Chondrocyte (in vitro differentiated cells): ENCODE data around the gene VPS35L. TPM values are rescaled to one million over a fixed set of nuclear protein-coding genes. Genes with fewer than 3 reads are reported as not detected.

ENCODE experiments used
- DNase-seq: peaks from one replicate; pipeline ENCODE4 v3.0.0; 2021; ENCODE audit warnings: mixed read lengths, low spot score
- H3K27ac Mint-ChIP-seq: one replicate; pipeline ENCODE4 v1.8.0; 2021; ENCODE audit warnings: mild to moderate bottlenecking, moderate library complexity, mixed read lengths; ENCODE audit not compliant: unreplicated experiment
- H3K27me3 Mint-ChIP-seq: 2 replicates; pipeline ENCODE4 v1.8.0; 2021; ENCODE audit warnings: low read depth, mixed read lengths
- H3K36me3 Mint-ChIP-seq: 2 replicates; pipeline ENCODE4 v1.8.0; 2021; ENCODE audit warnings: low read depth, mixed read lengths
- H3K4me1 Mint-ChIP-seq: 2 replicates; pipeline ENCODE4 v1.8.0; 2021; ENCODE audit warnings: low read depth, mild to moderate bottlenecking, mixed read lengths
- H3K4me3 Mint-ChIP-seq: one replicate; pipeline ENCODE4 v1.8.0; 2021; ENCODE audit warnings: mild to moderate bottlenecking, moderate library complexity, mixed read lengths; ENCODE audit not compliant: unreplicated experiment
- H3K9me3 Mint-ChIP-seq: 2 replicates; pipeline ENCODE4 v1.8.0; 2021; ENCODE audit warnings: low read depth, mixed read lengths
- CTCF ChIP-seq: fragments of 200-600 bp; sonication (generic); IDR thresholded peaks from 2 replicates; pipeline ENCODE4 v1.5.0; 2021; ENCODE audit warnings: antibody characterized with exemption, mild to moderate bottlenecking, moderate library complexity
- total RNA-seq: library from RNA; stranded (reverse); gene quantifications from 3 replicates; pipeline ENCODE4 v1.2.1, GENCODE V29; 2021

The VPS35L gene
- total RNA-seq, 1 donor from 2014 or later: 68.7 TPM

DNA sequence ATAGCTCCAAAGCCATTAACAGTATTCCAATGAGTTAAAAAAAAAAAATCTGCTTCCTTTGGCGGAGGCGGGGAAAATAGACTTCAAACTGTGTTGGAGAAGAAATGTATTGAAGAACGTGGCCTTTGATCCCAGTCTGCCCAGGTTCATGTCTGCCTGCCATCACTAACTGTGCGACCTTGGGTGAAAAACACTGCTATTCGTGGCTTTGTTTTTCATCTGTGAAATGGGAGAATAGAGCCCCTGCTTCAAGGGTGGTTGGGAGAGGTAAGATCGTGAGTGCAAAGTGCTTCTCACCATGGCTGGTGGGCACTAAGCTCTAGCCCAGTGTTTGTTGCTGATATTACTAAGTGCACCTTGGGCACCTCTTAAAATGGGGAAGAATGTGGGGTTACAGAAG lies 69.5 kb downstream of the VPS35L start:
- no peaks in the 10 kb centered on the region for H3K9me3 Mint-ChIP-seq
- H3K4me1 Mint-ChIP-seq: no peaks in the 10 kb centered on the region
- H3K4me3 Mint-ChIP-seq: no peak overlapping the region
- no peak for DNase-seq
- no peaks in the 10 kb centered on the region for H3K27me3 Mint-ChIP-seq
- no peak for TF ChIP-seq CTCF
- peaks cover 24% of the 10 kb centered on the region for H3K36me3 Mint-ChIP-seq
- no peak overlapping the region for H3K27ac Mint-ChIP-seq

DNA sequence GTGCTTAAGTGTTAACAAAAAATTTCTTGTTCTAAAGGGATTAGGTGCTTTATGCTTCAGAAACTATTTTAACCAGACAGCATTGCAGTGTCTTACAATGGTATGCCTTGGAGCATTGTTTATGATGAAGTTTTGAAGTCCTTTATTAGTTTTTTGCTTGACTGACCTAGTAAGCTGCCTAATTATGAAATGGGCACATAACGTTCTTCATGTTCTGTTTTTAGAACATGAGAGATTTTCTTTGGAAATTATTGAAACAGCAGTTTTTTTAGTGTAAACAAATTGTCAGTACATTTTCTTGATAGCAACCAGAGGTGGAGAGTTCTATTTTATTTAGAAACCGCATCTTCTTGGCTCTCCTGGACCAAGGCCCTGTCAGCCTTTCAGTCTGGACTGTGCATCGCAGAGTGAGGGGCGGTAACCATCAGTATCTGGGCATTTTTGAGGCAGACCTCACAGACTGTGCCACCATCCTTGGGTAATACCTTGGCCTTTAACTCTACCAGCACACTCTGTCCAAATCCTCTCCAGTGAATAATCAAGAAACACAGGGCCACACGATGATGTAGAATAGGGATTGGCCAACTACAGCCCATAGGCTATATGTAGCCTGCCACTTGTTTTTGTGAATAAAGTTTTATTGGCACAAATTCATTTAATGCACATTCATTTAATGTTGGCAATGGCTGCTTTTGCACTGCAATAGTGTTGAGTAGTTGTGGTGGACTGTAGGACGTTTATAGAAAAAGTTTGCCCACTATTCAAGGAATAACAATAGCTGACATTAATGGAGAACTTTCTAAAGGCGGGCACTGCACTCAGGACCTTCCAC lies 81.1 kb downstream of the VPS35L start:
- DNase-seq: no peak
- Mint-ChIP-seq H3K27ac (no peak overlapping the region), H3K4me3 (no peak overlapping the region), H3K4me1 (no peaks in the 10 kb centered on the region), H3K27me3 (no peaks in the 10 kb centered on the region), H3K9me3 (no peaks in the 10 kb centered on the region), H3K36me3 (peaks cover 31% of the 10 kb centered on the region)
- no peak for TF ChIP-seq CTCF

DNA sequence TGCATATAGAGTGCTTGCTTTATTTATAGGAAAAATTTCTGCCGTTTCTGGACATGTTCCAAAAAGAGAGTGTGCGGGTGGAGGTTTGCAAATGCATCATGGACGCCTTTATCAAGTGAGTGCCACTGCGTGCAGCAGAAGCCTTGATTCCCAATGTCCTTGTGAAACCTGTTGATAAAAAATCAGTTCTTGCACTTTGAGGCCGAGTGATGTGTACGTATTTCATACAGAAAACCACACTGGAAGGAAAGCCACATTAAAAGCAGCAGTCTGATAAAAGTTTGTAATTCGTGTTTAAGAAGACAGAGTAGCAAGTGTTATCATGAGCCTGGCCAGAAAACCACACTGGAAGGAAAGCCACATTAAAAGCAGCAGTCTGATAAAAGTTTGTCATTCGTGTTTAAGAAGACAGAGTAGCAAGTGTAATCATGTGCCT lies 84.5 kb downstream of the VPS35L start:
- TF ChIP-seq CTCF: no peak
- no peaks in the 10 kb centered on the region for H3K27me3 Mint-ChIP-seq
- peaks cover 30% of the 10 kb centered on the region for H3K36me3 Mint-ChIP-seq

GRCh38 chr16:19642501-19642900 lies 87.0 kb downstream of the VPS35L start:
- no peak for TF ChIP-seq CTCF
- Mint-ChIP-seq H3K9me3 (no peaks in the 10 kb centered on the region), H3K27ac (no peak overlapping the region), H3K36me3 (peaks cover 26% of the 10 kb centered on the region), H3K27me3 (no peaks in the 10 kb centered on the region), H3K4me3 (no peak overlapping the region), H3K4me1 (peaks cover 4% of the 10 kb centered on the region)
- no peak for DNase-seq

More for the DNA sequence above, 84.5 kb downstream of the VPS35L start:
- Mint-ChIP-seq H3K9me3 (no peaks in the 10 kb centered on the region), H3K4me3 (no peak overlapping the region), H3K4me1 (peaks cover 4% of the 10 kb centered on the region), H3K27ac (no peak overlapping the region)
- no peak for DNase-seq

DNA sequence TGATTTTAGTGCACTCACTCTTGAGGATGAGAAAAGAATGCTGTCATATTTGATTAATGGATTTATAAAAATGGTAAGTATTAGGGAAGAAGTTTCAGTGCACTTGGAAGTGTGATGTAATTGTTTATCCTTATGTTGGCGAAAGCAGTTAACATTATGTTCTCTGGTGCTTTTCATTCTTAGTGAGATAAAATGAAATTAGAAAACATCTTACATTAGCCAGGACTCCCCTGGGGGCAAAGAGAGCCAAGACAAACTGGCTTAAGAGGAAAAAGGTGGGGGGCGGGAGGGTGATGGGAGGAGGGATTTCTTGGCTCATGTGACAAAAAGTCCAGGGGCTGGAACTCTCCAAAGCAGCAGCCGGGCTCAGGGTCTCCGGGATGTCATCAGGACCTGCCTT lies 89.4 kb downstream of the VPS35L start:
- Mint-ChIP-seq H3K9me3 (no peaks in the 10 kb centered on the region), H3K4me3 (no peak overlapping the region), H3K27ac (no peak overlapping the region), H3K27me3 (no peaks in the 10 kb centered on the region), H3K4me1 (peaks cover 4% of the 10 kb centered on the region), H3K36me3 (peaks cover 26% of the 10 kb centered on the region)
- TF ChIP-seq CTCF: no peak
- no peak for DNase-seq
